Measurements from ENCODE around the gene VEGFC.

- TF ChIP-seq RAD21 (conservative IDR thresholded peaks at IDR 0.05) (no peak), EP300 (conservative IDR thresholded peaks at IDR 0.05; ENCODE audit: poor library complexity, severe bottlenecking) (no peak)
Observed at GRCh38 chr4:176668324-176668723, 124.4 kb downstream of the VEGFC start.

All from neural cell (in vitro differentiated cells).